Sigmoid colon (tissue), 7 donors: ENCODE data around the gene RETREG1. TPM values are rescaled to one million over a fixed set of nuclear protein-coding genes. Genes with fewer than 3 reads are reported as not detected.

ENCODE experiments used
- DNase-seq: peaks from one replicate; pipeline ENCODE4 v3.0.0-alpha.2; 2019
- H3K27ac ChIP-seq, 4 donors: fragments of 200-600 bp; sonication (generic); one replicate each; pipeline ENCODE4 v1.5.1; 2016 to 2019; ENCODE audit warnings: mild to moderate bottlenecking in 1 of 4
- H3K27me3 ChIP-seq, 3 donors: fragments of 200-600 bp; sonication (generic); one replicate each; pipeline ENCODE4 v1.5.1; 2019; ENCODE audit warnings: mild to moderate bottlenecking in 1 of 3
- H3K36me3 ChIP-seq, 4 donors: fragments of 200-600 bp; sonication (generic); one replicate each; pipeline ENCODE4 v1.5.1; 2016 to 2019
- H3K4me1 ChIP-seq, 4 donors: fragments of 200-600 bp; sonication (generic); one replicate each; pipeline ENCODE4 v1.5.1; 2017 to 2019
- H3K4me3 ChIP-seq, 4 donors: fragments of 200-600 bp; sonication (generic); one replicate each; pipeline ENCODE4 v1.5.1; 2017 to 2019; ENCODE audit warnings: mild to moderate bottlenecking in 2 of 4, moderate library complexity in 1 of 4
- H3K9me3 ChIP-seq, 4 donors: fragments of 200-600 bp in 3 of 4; sonication (generic) in 3 of 4; one replicate each; pipeline versions ENCODE4 v1.5.1 to v1.6.1; 2013 to 2019
- CTCF ChIP-seq, 4 experiments: fragments of 450-650 bp in 3 of 4; fragments of 200-600 bp in 1 of 4; IDR thresholded peaks; one replicate each; pipeline ENCODE4 v1.5.1; 2016 to 2019; ENCODE audit warnings: antibody characterized with exemption in 4 of 4, mild to moderate bottlenecking in 3 of 4, moderate library complexity in 2 of 4
- EP300 ChIP-seq, 4 donors: sonication (generic); formaldehyde crosslinking; IDR thresholded peaks; one replicate each; pipeline ENCODE4 v1.6.1; 2017; ENCODE audit warnings: antibody characterized with exemption in 4 of 4
- POLR2A ChIP-seq, 2 donors: fragments of 450-650 bp; IDR thresholded peaks; one replicate each; pipeline ENCODE4 v1.6.1; 2016; ENCODE audit warnings: antibody characterized with exemption in 2 of 2, mild to moderate bottlenecking in 2 of 2, moderate library complexity in 2 of 2
- POLR2AphosphoS5 ChIP-seq, 4 donors: sonication (generic); formaldehyde crosslinking; IDR thresholded peaks; one replicate each; pipeline ENCODE4 v1.6.1; 2017; ENCODE audit warnings: antibody characterized with exemption in 4 of 4
- WGBS, 2 donors: extraction: QIAGEN DNeasy Blood & Tissue Kit; methylation state at CpG; one replicate each; pipeline ENCODE4 v1.1.7; 2013; 5-methylcytosine and 5-hydroxymethylcytosine counted together
- intact Hi-C: fragments of 100-400 bp; cut with DNase I; formaldehyde crosslinking; loops from one replicate; pipeline ENCODE4 v1.15.1; 2023
- polyA plus RNA-seq, 3 donors: library from polyadenylated mRNA; stranded (reverse); fragments of 200-250 nt; gene quantifications; one replicate each; pipeline ENCODE4 v1.2.3, GENCODE V29; 2013
- total RNA-seq, 4 donors: library from RNA; depleted of rRNA; stranded (reverse); fragments of >200 nt; gene quantifications; one replicate each; pipeline ENCODE4 v1.1.0, GENCODE V29; 2016
- donor health status: healthy with polysubstance abuse.
- donor health status: Bipolar disorder and iron deficiency.
- donor health status: healthy.

Gene RETREG1
- total and polyA plus RNA-seq, 7 donors = 10.8 to 21.2 (median 14.6) TPM

- no peaks in the 10 kb centered on the region for H3K9me3 ChIP-seq
- no peaks in the 10 kb centered on the region for H3K36me3 ChIP-seq
- H3K27me3 ChIP-seq = no peaks in the 10 kb centered on the region
- H3K27ac ChIP-seq = no peak overlapping the region
- no peak overlapping the region for H3K4me3 ChIP-seq
- TF ChIP-seq EP300 (IDR thresholded peaks at IDR 0.05) (no peak), POLR2A (IDR thresholded peaks at IDR 0.05) (no peak), CTCF (IDR thresholded peaks at IDR 0.05) (no peak), POLR2AphosphoS5 (IDR thresholded peaks at IDR 0.05) (no peak)
- no peak for DNase-seq
- no peaks in the 10 kb centered on the region for H3K4me1 ChIP-seq
- intact Hi-C loops = no loop called here
- WGBS, 2 donors = 80 to 88% methylated on average over 4 of the region's 4 CpGs
Measured at GRCh38 chr5:16663840-16664239, 47.0 kb upstream of the RETREG1 start.

GRCh38 chr5:16661713-16662112, 44.9 kb upstream of the RETREG1 start:
- Histone ChIP-seq H3K36me3 (no peaks in the 10 kb centered on the region), H3K27me3 (no peaks in the 10 kb centered on the region), H3K27ac (no peak overlapping the region), H3K9me3 (no peaks in the 10 kb centered on the region), H3K4me3 (no peak overlapping the region), H3K4me1 (peaks cover 0 to 7% (median 0%) of the 10 kb centered on the region in 4 donors)
- 94 to 97% methylated on average over 2 of the region's 2 CpGs for WGBS, 2 donors
- TF ChIP-seq CTCF (IDR thresholded peaks at IDR 0.05) (no peak), EP300 (IDR thresholded peaks at IDR 0.05) (no peak), POLR2A (IDR thresholded peaks at IDR 0.05) (no peak), POLR2AphosphoS5 (IDR thresholded peaks at IDR 0.05) (no peak)
- no peak for DNase-seq
- intact Hi-C loops = no loop called here

- H3K4me3 ChIP-seq = no peak overlapping the region
- no peaks in the 10 kb centered on the region for H3K36me3 ChIP-seq
- H3K9me3 ChIP-seq = no peaks in the 10 kb centered on the region
- peaks cover 0 to 12% (median 0%) of the 10 kb centered on the region in 4 donors for H3K4me1 ChIP-seq
- no peaks in the 10 kb centered on the region for H3K27me3 ChIP-seq
- DNase-seq = no peak
- 45 to 83% methylated on average over 5 of the region's 5 CpGs for WGBS, 2 donors
- intact Hi-C loops = no loop called here
- H3K27ac ChIP-seq = no peak overlapping the region
- TF ChIP-seq POLR2A (IDR thresholded peaks at IDR 0.05) = no peak
Measured at GRCh38 chr5:16660982-16661381, 44.2 kb upstream of the RETREG1 start.

- Histone ChIP-seq H3K9me3 (no peaks in the 10 kb centered on the region), H3K36me3 (no peaks in the 10 kb centered on the region), H3K27ac (no peak overlapping the region), H3K4me1 (peaks cover 0 to 12% (median 0%) of the 10 kb centered on the region in 4 donors), H3K4me3 (no peak overlapping the region), H3K27me3 (no peaks in the 10 kb centered on the region)
- 89 to 96% methylated on average over 1 of the region's 1 CpG for WGBS, 2 donors
- TF ChIP-seq POLR2AphosphoS5 (IDR thresholded peaks at IDR 0.05) (no peak), CTCF (IDR thresholded peaks at IDR 0.05) (no peak), POLR2A (IDR thresholded peaks at IDR 0.05) (no peak), EP300 (IDR thresholded peaks at IDR 0.05) (no peak)
- intact Hi-C loops = no loop called here
- no peak for DNase-seq
Measured at GRCh38 chr5:16659536-16659935, 42.7 kb upstream of the RETREG1 start.

- no peak for DNase-seq
- intact Hi-C loops = no loop called here
- Histone ChIP-seq H3K27me3 (no peaks in the 10 kb centered on the region), H3K4me3 (no peak overlapping the region), H3K27ac (no peak overlapping the region), H3K9me3 (no peaks in the 10 kb centered on the region), H3K4me1 (peaks cover 0 to 12% (median 0%) of the 10 kb centered on the region in 4 donors), H3K36me3 (no peaks in the 10 kb centered on the region)
- TF ChIP-seq POLR2AphosphoS5 (IDR thresholded peaks at IDR 0.05) (peak in 1 of 4 donors; percentile 23), POLR2A (IDR thresholded peaks at IDR 0.05) (no peak)
- 74 to 87% methylated on average over 2 of the region's 2 CpGs for WGBS, 2 donors
Measured at GRCh38 chr5:16656561-16657191, 39.9 kb upstream of the RETREG1 start.
